ENCODE results near the gene C10orf53. TPM values are rescaled to one million over a fixed set of nuclear protein-coding genes. Genes with fewer than 3 reads are reported as not detected.
"Not testable (repeated sequence)": the region's sequence is repeated elsewhere in the genome, so short reads cannot be mapped to it uniquely, and the experiment has no call there.

The C10orf53 gene
- total RNA-seq, 1 donor from 2014 or later = not detected

- no peak overlapping the region for H3K27ac Mint-ChIP-seq
- H3K27me3 Mint-ChIP-seq (ENCODE audit: insufficient read depth, low read depth) = peaks cover 7% of the 10 kb centered on the region
- no peaks in the 10 kb centered on the region for H3K4me1 Mint-ChIP-seq
Measured at GRCh38 chr10:49667991-49668390, 11.5 kb upstream of the C10orf53 start.

GRCh38 chr10:49668684-49669083 lies 10.8 kb upstream of the C10orf53 start:
- Mint-ChIP-seq H3K27ac (no peak overlapping the region), H3K36me3 (no peaks in the 10 kb centered on the region), H3K4me3 (no peak overlapping the region), H3K9me3 (peaks cover 3% of the 10 kb centered on the region), H3K4me1 (no peaks in the 10 kb centered on the region), H3K27me3 (ENCODE audit: insufficient read depth, low read depth) (peaks cover 7% of the 10 kb centered on the region)
- peaks cover 74% of the 10 kb centered on the region for H3K27me3 ChIP-seq
- H3F3A ChIP-seq (ENCODE audit: low read depth) = no peaks in the 10 kb centered on the region
- H4K20me1 ChIP-seq (ENCODE audit: low read depth) = no peaks in the 10 kb centered on the region
- H3K9ac ChIP-seq = no peak overlapping the region
- no peak for DNase-seq (ENCODE audit: low spot score)
- no peaks in the 10 kb centered on the region for H3K79me2 ChIP-seq (ENCODE audit: low read depth)
- no peak overlapping the region for H3K4me2 ChIP-seq
- H3K36me3 ChIP-seq = no peaks in the 10 kb centered on the region
- no peak overlapping the region for H3K27ac ChIP-seq
- TF ChIP-seq CTCF (IDR thresholded peaks at IDR 0.05) (no peak), EZH2 (IDR thresholded peaks at IDR 0.05) (no peak), EZH2phosphoT487 (IDR thresholded peaks at IDR 0.05) (no peak)
- no peaks in the 10 kb centered on the region for H3K9me3 ChIP-seq (ENCODE audit: low read depth)
- H2AFZ ChIP-seq (replicated peaks) = peak overlapping the region; percentile 17
- no peak overlapping the region for H3K4me3 ChIP-seq
- no peaks in the 10 kb centered on the region for H3K4me1 ChIP-seq

More at GRCh38 chr10:49667991-49668390, 11.5 kb upstream of the C10orf53 start:
- Mint-ChIP-seq H3K36me3 (no peaks in the 10 kb centered on the region), H3K4me3 (no peak overlapping the region), H3K9me3 (peaks cover 3% of the 10 kb centered on the region)
- Histone ChIP-seq H3K4me2 (no peak overlapping the region), H4K20me1 (ENCODE audit: low read depth) (no peaks in the 10 kb centered on the region), H3K27ac (no peak overlapping the region), H3K4me3 (no peak overlapping the region), H3K79me2 (ENCODE audit: low read depth) (no peaks in the 10 kb centered on the region), H3K36me3 (no peaks in the 10 kb centered on the region), H3K9ac (no peak overlapping the region), H3F3A (ENCODE audit: low read depth) (no peaks in the 10 kb centered on the region), H3K9me3 (ENCODE audit: low read depth) (no peaks in the 10 kb centered on the region), H3K4me1 (no peaks in the 10 kb centered on the region), H3K27me3 (peaks cover 67% of the 10 kb centered on the region), H2AFZ (replicated peaks) (no peak overlapping the region)
- TF ChIP-seq EZH2 (IDR thresholded peaks at IDR 0.05) (no peak), EZH2phosphoT487 (IDR thresholded peaks at IDR 0.05) (no peak), CTCF (IDR thresholded peaks at IDR 0.05) (no peak)
- DNase-seq (ENCODE audit: low spot score) = no peak

GRCh38 chr10:49678827-49679479 lies 498 bp upstream of the C10orf53 start:
- peaks cover 82% of the 10 kb centered on the region for H3K27me3 ChIP-seq
- H3K4me3 ChIP-seq = peak overlapping the region; percentile 55
- no peaks in the 10 kb centered on the region for H4K20me1 ChIP-seq (ENCODE audit: low read depth)
- H3K79me2 ChIP-seq (ENCODE audit: low read depth) = no peaks in the 10 kb centered on the region
- no peaks in the 10 kb centered on the region for H3K36me3 ChIP-seq
- Mint-ChIP-seq H3K27ac (no peak overlapping the region), H3K4me3 (peak overlapping the region; percentile 77), H3K9me3 (no peaks in the 10 kb centered on the region), H3K36me3 (no peaks in the 10 kb centered on the region), H3K27me3 (ENCODE audit: insufficient read depth, low read depth) (peaks cover 10% of the 10 kb centered on the region), H3K4me1 (peaks cover 5% of the 10 kb centered on the region)
- TF ChIP-seq EZH2 (IDR thresholded peaks at IDR 0.05) (no peak), CTCF (IDR thresholded peaks at IDR 0.05) (no peak), EZH2phosphoT487 (IDR thresholded peaks at IDR 0.05) (no peak)
- peak overlapping the region; percentile 99 for H2AFZ ChIP-seq (replicated peaks)
- no peaks in the 10 kb centered on the region for H3K9me3 ChIP-seq (ENCODE audit: low read depth)
- no peaks in the 10 kb centered on the region for H3F3A ChIP-seq (ENCODE audit: low read depth)
- peaks cover 9% of the 10 kb centered on the region for H3K4me1 ChIP-seq
- no peak for DNase-seq (ENCODE audit: low spot score)
- no peak overlapping the region for H3K27ac ChIP-seq
- H3K4me2 ChIP-seq = peak overlapping the region; percentile 88
- H3K9ac ChIP-seq = no peak overlapping the region

DNA sequence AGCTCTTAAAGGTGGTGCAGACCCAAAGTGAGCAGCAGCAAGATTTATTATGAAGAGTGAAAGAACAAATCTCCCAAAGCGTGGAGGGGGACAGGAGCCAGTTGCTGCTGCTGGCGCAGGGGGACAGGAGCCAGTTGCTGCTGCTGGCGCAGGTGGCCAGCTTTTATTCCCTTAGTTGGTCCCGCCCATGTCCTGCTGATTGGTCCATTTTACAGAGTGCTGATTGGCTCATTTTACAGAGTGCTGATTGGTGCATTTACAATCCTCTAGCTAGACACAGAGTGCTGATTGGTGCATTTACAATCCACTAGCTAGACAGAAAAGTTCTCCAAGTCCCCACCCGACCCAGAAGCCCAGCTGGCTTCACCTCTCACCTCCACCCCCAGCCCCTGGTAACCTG lies 3.0 kb downstream of the C10orf53 start:
- not testable (repeated sequence) for H3K4me1 Mint-ChIP-seq; H3K4me3 ChIP-seq; H3K27ac ChIP-seq; H3K4me2 ChIP-seq; H3K9me3 ChIP-seq (ENCODE audit: low read depth); H3K9ac ChIP-seq; DNase-seq (ENCODE audit: low spot score); H3F3A ChIP-seq (ENCODE audit: low read depth); H3K36me3 ChIP-seq; H3K36me3 Mint-ChIP-seq; H2AFZ ChIP-seq (replicated peaks); H3K79me2 ChIP-seq (ENCODE audit: low read depth); H3K4me3 Mint-ChIP-seq; H4K20me1 ChIP-seq (ENCODE audit: low read depth); H3K27ac Mint-ChIP-seq; H3K9me3 Mint-ChIP-seq; H3K4me1 ChIP-seq
- H3K27me3 Mint-ChIP-seq (ENCODE audit: insufficient read depth, low read depth) = peaks cover 10% of the 10 kb centered on the region
- H3K27me3 ChIP-seq = peaks cover 57% of the 10 kb centered on the region
